ENCODE results near the gene PTPRD.

Gene PTPRD

GRCh38 chr9:9362332-9362731 lies 1250.5 kb downstream of the PTPRD start:
- POLR2A ChIA-PET: no interaction called here
- CTCF ChIA-PET: no interaction called here

GRCh38 chr9:9352877-9353481 lies 1259.8 kb downstream of the PTPRD start:
- H3K4me3 ChIP-seq (ENCODE audit: low read depth, low read length): no peak overlapping the region
- no peaks in the 10 kb centered on the region for H3K36me3 ChIP-seq (ENCODE audit: control insufficient read depth in 2 of 2, insufficient read depth in 1 of 2, low read length in 2 of 2)
- H3K4me1 ChIP-seq (ENCODE audit: control insufficient read depth, insufficient read depth, low read length): no peaks in the 10 kb centered on the region
- ChIA-PET POLR2A (no interaction called here), CTCF (interaction anchor here (0.6 to 0.7 kb wide), 2 partner anchors 189 to 1383 kb away, joined by 3 to 6 read pairs; no protein-coding TSS in a partner anchor)
- no peaks in the 10 kb centered on the region for H3K9me3 ChIP-seq (ENCODE audit: control insufficient read depth, insufficient read depth, low read depth, low read length)
- TF ChIP-seq PRDM1 (tag by site-specific recombination; IDR thresholded peaks at IDR 0.05) (no peak), ZNF555 (tag by site-specific recombination; conservative IDR thresholded peaks at IDR 0.05) (no peak), ZNF214 (tag by site-specific recombination; IDR thresholded peaks at IDR 0.05; ENCODE audit: borderline replicate concordance) (no peak), ZNF354C (tag by site-specific recombination; IDR thresholded peaks at IDR 0.05; ENCODE audit: borderline replicate concordance, low read depth) (no peak), SCRT1 (tag by site-specific recombination; IDR thresholded peaks at IDR 0.05; ENCODE audit: borderline replicate concordance) (no peak), ZNF366 (tag by site-specific recombination; conservative IDR thresholded peaks at IDR 0.05) (no peak), SP7 (tag by site-specific recombination; IDR thresholded peaks at IDR 0.05) (no peak), ZNF488 (tag by site-specific recombination; IDR thresholded peaks at IDR 0.05) (no peak), ZNF280D (tag by site-specific recombination; IDR thresholded peaks at IDR 0.05) (no peak), MZF1 (tag by site-specific recombination; IDR thresholded peaks at IDR 0.05; ENCODE audit: borderline replicate concordance) (no peak), ZBTB7A (tag by site-specific recombination; IDR thresholded peaks at IDR 0.05; ENCODE audit: low read depth) (no peak), ZNF629 (tag by site-specific recombination; IDR thresholded peaks at IDR 0.05) (no peak), ZNF16 (tag by site-specific recombination; IDR thresholded peaks at IDR 0.05; ENCODE audit: low read depth) (no peak), INSM2 (tag by site-specific recombination; IDR thresholded peaks at IDR 0.05) (no peak), YY2 (tag by site-specific recombination; IDR thresholded peaks at IDR 0.05) (no peak), ZNF701 (tag by site-specific recombination; IDR thresholded peaks at IDR 0.05) (no peak), ZNF24 (tag by site-specific recombination; IDR thresholded peaks at IDR 0.05) (no peak), ZNF514 (tag by site-specific recombination; IDR thresholded peaks at IDR 0.05) (no peak)
- no peak overlapping the region for H3K27ac ChIP-seq (ENCODE audit: extremely low read depth, low read depth, low read length)

More at GRCh38 chr9:9362332-9362731, 1250.5 kb downstream of the PTPRD start:
- no peak for TF ChIP-seq ZNF768 (tag by site-specific recombination; IDR thresholded peaks at IDR 0.05)
- no peak for TF ChIP-seq ZNF155 (tag by site-specific recombination; IDR thresholded peaks at IDR 0.05)
- no peak for TF ChIP-seq ZNF843 (tag by site-specific recombination; IDR thresholded peaks at IDR 0.05)
- no peak for TF ChIP-seq ZNF645 (tag by site-specific recombination; IDR thresholded peaks at IDR 0.05)
- no peaks in the 10 kb centered on the region for H3K9me3 ChIP-seq (ENCODE audit: control insufficient read depth, insufficient read depth, low read depth, low read length)
- H3K4me1 ChIP-seq (ENCODE audit: control insufficient read depth, insufficient read depth, low read length): no peaks in the 10 kb centered on the region
- H3K4me3 ChIP-seq (ENCODE audit: low read depth, low read length): no peak overlapping the region
- no peaks in the 10 kb centered on the region for H3K36me3 ChIP-seq (ENCODE audit: control insufficient read depth in 2 of 2, insufficient read depth in 1 of 2, low read length in 2 of 2)
- no peak overlapping the region for H3K27ac ChIP-seq (ENCODE audit: extremely low read depth, low read depth, low read length)
